Vagina (tissue), 2 donors: Measurements from ENCODE around the gene TADA2A.
"Not testable (repeated sequence)": the region's sequence is repeated elsewhere in the genome, so short reads cannot be mapped to it uniquely, and the experiment has no call there.

Source experiments
- POLR2A ChIP-seq, 2 donors: fragments of 450-650 bp; IDR thresholded peaks; one replicate each; pipeline ENCODE4 v1.6.1; 2017; ENCODE audit warnings: antibody characterized with exemption in 2 of 2, mild to moderate bottlenecking in 2 of 2, moderate library complexity in 2 of 2
- TF ChIP-seq, protein P1 (sequence below), 3 experiments: fragments of 450-650 bp in 2 of 3; fragments of 200-600 bp in 1 of 3; sonication (generic) in 1 of 3; IDR thresholded peaks; one replicate each; pipeline ENCODE4 v1.5.1; 2017 to 2019; ENCODE audit warnings: antibody characterized with exemption in 3 of 3, mild to moderate bottlenecking in 2 of 3, moderate library complexity in 2 of 3

DNA sequence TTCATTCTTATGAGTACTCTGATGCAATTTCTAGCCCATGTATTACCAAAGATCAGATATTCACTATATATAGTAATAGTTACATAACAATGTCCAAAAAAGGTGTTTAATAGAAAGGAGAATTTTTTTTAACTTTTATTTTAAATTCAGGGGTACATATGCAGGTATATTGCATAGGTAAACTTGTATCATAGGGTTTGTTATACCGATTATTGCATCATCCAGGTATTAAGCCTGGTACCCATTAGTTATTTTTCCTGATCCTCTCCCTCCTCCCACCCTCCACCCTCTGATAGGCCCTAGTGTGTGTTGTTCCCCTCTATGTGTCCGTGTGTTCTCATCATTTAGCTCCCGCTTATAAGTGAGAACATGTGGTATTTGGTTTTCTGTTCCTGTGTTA lies 51.1 kb downstream of the TADA2A start:
- TF ChIP-seq, protein P1, sequence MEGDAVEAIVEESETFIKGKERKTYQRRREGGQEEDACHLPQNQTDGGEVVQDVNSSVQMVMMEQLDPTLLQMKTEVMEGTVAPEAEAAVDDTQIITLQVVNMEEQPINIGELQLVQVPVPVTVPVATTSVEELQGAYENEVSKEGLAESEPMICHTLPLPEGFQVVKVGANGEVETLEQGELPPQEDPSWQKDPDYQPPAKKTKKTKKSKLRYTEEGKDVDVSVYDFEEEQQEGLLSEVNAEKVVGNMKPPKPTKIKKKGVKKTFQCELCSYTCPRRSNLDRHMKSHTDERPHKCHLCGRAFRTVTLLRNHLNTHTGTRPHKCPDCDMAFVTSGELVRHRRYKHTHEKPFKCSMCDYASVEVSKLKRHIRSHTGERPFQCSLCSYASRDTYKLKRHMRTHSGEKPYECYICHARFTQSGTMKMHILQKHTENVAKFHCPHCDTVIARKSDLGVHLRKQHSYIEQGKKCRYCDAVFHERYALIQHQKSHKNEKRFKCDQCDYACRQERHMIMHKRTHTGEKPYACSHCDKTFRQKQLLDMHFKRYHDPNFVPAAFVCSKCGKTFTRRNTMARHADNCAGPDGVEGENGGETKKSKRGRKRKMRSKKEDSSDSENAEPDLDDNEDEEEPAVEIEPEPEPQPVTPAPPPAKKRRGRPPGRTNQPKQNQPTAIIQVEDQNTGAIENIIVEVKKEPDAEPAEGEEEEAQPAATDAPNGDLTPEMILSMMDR (IDR thresholded peaks at IDR 0.05), result not testable (repeated sequence)
- TF ChIP-seq POLR2A (IDR thresholded peaks at IDR 0.05), result not testable (repeated sequence)
